ENCODE measurements around the gene TAF11L14.
"Not testable (repeated sequence)": the region's sequence is repeated elsewhere in the genome, so short reads cannot be mapped to it uniquely, and the experiment has no call there.

The TAF11L14 gene

GRCh38 chr5:17614872-17615605 lies 19.2 kb upstream of the TAF11L14 start:
- no peak overlapping the region for H3K27ac ChIP-seq
- no peaks in the 10 kb centered on the region for H3K27me3 ChIP-seq (replicated peaks)
- no peak for TF ChIP-seq CTCF (IDR thresholded peaks at IDR 0.05; ENCODE audit: low read depth, low read length, missing control alignments)
- H3K36me3 ChIP-seq (replicated peaks), result no peaks in the 10 kb centered on the region
- H3K4me3 ChIP-seq (ENCODE audit: low read depth, low read length), result no peak overlapping the region
- in situ Hi-C loops (cut with HindIII; ENCODE audit: low pct_ligation_motif_present, low sequenced_read_pairs), result no loop called here
- no peak for DNase-seq

- no peak for TF ChIP-seq CTCF (IDR thresholded peaks at IDR 0.05; ENCODE audit: low read depth, low read length, missing control alignments)
- Histone ChIP-seq H3K4me3 (ENCODE audit: low read depth, low read length) (no peak overlapping the region), H3K27ac (no peak overlapping the region), H3K36me3 (replicated peaks) (no peaks in the 10 kb centered on the region), H3K27me3 (replicated peaks) (no peaks in the 10 kb centered on the region)
- in situ Hi-C loops (cut with HindIII; ENCODE audit: low pct_ligation_motif_present, low sequenced_read_pairs), result no loop called here
- DNase-seq, result no peak
Measured at GRCh38 chr5:17619354-17619753, 14.9 kb upstream of the TAF11L14 start.

- Histone ChIP-seq H3K27ac (no peak overlapping the region), H3K4me3 (ENCODE audit: low read depth, low read length) (no peak overlapping the region), H3K36me3 (replicated peaks) (no peaks in the 10 kb centered on the region), H3K27me3 (replicated peaks) (no peaks in the 10 kb centered on the region)
- DNase-seq, result no peak
- in situ Hi-C loops (cut with HindIII; ENCODE audit: low pct_ligation_motif_present, low sequenced_read_pairs), result no loop called here
- peak; percentile 3 for TF ChIP-seq CTCF (IDR thresholded peaks at IDR 0.05; ENCODE audit: low read depth, low read length, missing control alignments)
Measured at GRCh38 chr5:17620627-17621026, 13.6 kb upstream of the TAF11L14 start.

- Histone ChIP-seq H3K27me3 (replicated peaks) (no peaks in the 10 kb centered on the region), H3K36me3 (replicated peaks) (no peaks in the 10 kb centered on the region), H3K27ac (no peak overlapping the region), H3K4me3 (ENCODE audit: low read depth, low read length) (no peak overlapping the region)
- no peak for DNase-seq
- in situ Hi-C loops (cut with HindIII; ENCODE audit: low pct_ligation_motif_present, low sequenced_read_pairs), result no loop called here
- TF ChIP-seq CTCF (IDR thresholded peaks at IDR 0.05; ENCODE audit: low read depth, low read length, missing control alignments), result no peak
Measured at GRCh38 chr5:17625686-17626085, 8.6 kb upstream of the TAF11L14 start.

- in situ Hi-C loops (cut with HindIII; ENCODE audit: low pct_ligation_motif_present, low sequenced_read_pairs); H3K27ac ChIP-seq; DNase-seq; H3K27me3 ChIP-seq (replicated peaks); H3K36me3 ChIP-seq (replicated peaks); H3K4me3 ChIP-seq (ENCODE audit: low read depth, low read length): not testable (repeated sequence)
Measured at GRCh38 chr5:17631788-17632187, 2.5 kb upstream of the TAF11L14 start, which contains the start of gene TAF11L13. TAF11L13 (plus strand) TSS chr5:17632088.

GRCh38 chr5:17649232-17649631 lies 15.0 kb downstream of the TAF11L14 start:
- in situ Hi-C loops (cut with HindIII; ENCODE audit: low pct_ligation_motif_present, low sequenced_read_pairs); H3K36me3 ChIP-seq (replicated peaks); H3K27ac ChIP-seq; H3K27me3 ChIP-seq (replicated peaks); DNase-seq; H3K4me3 ChIP-seq (ENCODE audit: low read depth, low read length): not testable (repeated sequence)

GRCh38 chr5:17655201-17655759 lies 21.0 kb downstream of the TAF11L14 start:
- H3K36me3 ChIP-seq (replicated peaks); in situ Hi-C loops (cut with HindIII; ENCODE audit: low pct_ligation_motif_present, low sequenced_read_pairs); H3K27ac ChIP-seq; H3K27me3 ChIP-seq (replicated peaks); DNase-seq; H3K4me3 ChIP-seq (ENCODE audit: low read depth, low read length): not testable (repeated sequence)
